Loucy (cell line): Measurements from ENCODE around the gene GRM7.

ENCODE experiments used
- H2AFZ ChIP-seq: fragments of 200-600 bp; sonication (generic); 2 replicates; pipeline ENCODE4 v1.6.0; 2016; ENCODE audit warnings: antibody characterized with exemption, mild to moderate bottlenecking, low read length, moderate library complexity
- H3F3A ChIP-seq: fragments of 200-600 bp; 2 replicates; pipeline ENCODE4 v1.6.0; 2016; ENCODE audit warnings: antibody characterized with exemption, low read depth, mild to moderate bottlenecking
- H3K27me3 ChIP-seq: fragments of 200-600 bp; sonication (generic); 2 replicates; pipeline ENCODE4 v1.6.1; 2014; ENCODE audit warnings: low read length, mild to moderate bottlenecking; ENCODE audit not compliant: insufficient read depth, poor library complexity, severe bottlenecking
- H3K36me3 ChIP-seq: fragments of 200-600 bp; sonication (generic); 2 replicates; pipeline ENCODE4 v1.6.1; 2016; ENCODE audit warnings: low read length; ENCODE audit not compliant: insufficient read depth
- H3K4me1 ChIP-seq: fragments of 200-600 bp; sonication (generic); 2 replicates; pipeline ENCODE4 v1.5.1; 2014; ENCODE audit warnings: low read length, mild to moderate bottlenecking; ENCODE audit not compliant: insufficient read depth, poor library complexity, severe bottlenecking
- H3K4me2 ChIP-seq: fragments of 200-600 bp; sonication (generic); 2 replicates; pipeline ENCODE4 v1.6.0; 2014; ENCODE audit warnings: antibody characterized with exemption, low read length, low read depth, mild to moderate bottlenecking; ENCODE audit not compliant: poor library complexity, severe bottlenecking
- H3K4me3 ChIP-seq: fragments of 200-600 bp; sonication (generic); 2 replicates; pipeline ENCODE4 v1.5.1; 2014; ENCODE audit warnings: low read length, mild to moderate bottlenecking, mixed read lengths; ENCODE audit not compliant: poor library complexity, severe bottlenecking
- H3K79me2 ChIP-seq: fragments of 200-600 bp; sonication (generic); 2 replicates; pipeline ENCODE4 v1.6.1; 2014; ENCODE audit warnings: low read length; ENCODE audit not compliant: insufficient read depth
- H3K9ac ChIP-seq: fragments of 200-600 bp; sonication (generic); 2 replicates; pipeline ENCODE4 v1.6.0; 2014; ENCODE audit warnings: mild to moderate bottlenecking, low read depth, low read length, moderate library complexity; ENCODE audit not compliant: poor library complexity, severe bottlenecking
- H3K9me2 ChIP-seq: fragments of 200-600 bp; sonication (generic); replicated peaks from 2 replicates; pipeline ENCODE4 v1.6.1; 2016; ENCODE audit warnings: low read depth, low read length, mixed read lengths
- H3K9me3 ChIP-seq: fragments of 200-600 bp; sonication (generic); 2 replicates; pipeline ENCODE4 v1.6.1; 2014; ENCODE audit warnings: mild to moderate bottlenecking, antibody characterized with exemption, low read length, low read depth; ENCODE audit not compliant: insufficient read depth
- H4K20me1 ChIP-seq: fragments of 200-600 bp; sonication (generic); 2 replicates; pipeline ENCODE4 v1.6.0; 2014; ENCODE audit warnings: antibody characterized with exemption, low read length, mild to moderate bottlenecking; ENCODE audit not compliant: insufficient read depth, poor library complexity, severe bottlenecking
- EZH2phosphoT487 ChIP-seq: fragments of 200-600 bp; IDR thresholded peaks from 2 replicates; pipeline ENCODE4 v1.6.1; 2018; ENCODE audit warnings: antibody characterized with exemption, mild to moderate bottlenecking, moderate library complexity, borderline replicate concordance
- TF ChIP-seq, protein P1 (sequence below): fragments of 200-600 bp; sonication (generic); conservative IDR thresholded peaks from 2 replicates; pipeline ENCODE4 v1.5.1; 2014; ENCODE audit warnings: mild to moderate bottlenecking, antibody characterized with exemption, low read length

The GRM7 gene

DNA sequence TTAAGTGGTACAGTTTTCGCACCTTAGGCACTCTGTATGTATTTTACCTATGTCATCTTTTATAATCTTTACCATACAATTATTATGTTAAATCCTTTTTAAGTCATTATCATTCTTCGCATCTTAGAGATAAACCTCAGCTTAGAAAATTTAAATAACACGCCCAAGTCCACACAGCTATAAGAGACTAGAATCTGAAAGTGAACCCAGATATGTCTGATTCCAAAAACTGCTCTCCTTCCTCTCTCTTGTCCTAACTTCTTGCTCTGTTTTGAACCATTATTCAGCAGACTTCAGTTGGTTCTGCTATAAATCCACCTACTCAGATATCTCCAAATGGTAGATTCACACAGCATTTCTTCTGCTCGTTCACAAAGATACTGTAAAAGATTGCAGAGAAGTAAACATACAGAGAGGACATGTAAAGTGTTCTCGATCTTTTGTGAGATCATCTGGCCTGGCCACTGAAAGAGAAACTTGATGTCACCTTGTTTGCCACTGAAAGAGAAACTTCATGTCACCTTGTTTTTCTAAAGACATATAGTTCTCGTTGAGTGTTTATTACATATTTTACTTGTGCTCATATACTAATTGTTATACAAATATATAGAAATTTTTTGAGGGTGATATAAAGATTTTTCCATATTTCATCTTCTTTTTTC, 533.2 kb downstream of the GRM7 start:
- no peaks in the 10 kb centered on the region for H4K20me1 ChIP-seq
- no peak overlapping the region for H3K4me3 ChIP-seq
- no peak overlapping the region for H3K9ac ChIP-seq
- no peaks in the 10 kb centered on the region for H3K9me3 ChIP-seq
- no peaks in the 10 kb centered on the region for H3K79me2 ChIP-seq
- H3K4me2 ChIP-seq = no peak overlapping the region
- H2AFZ ChIP-seq = no peak overlapping the region
- H3K36me3 ChIP-seq = no peaks in the 10 kb centered on the region
- H3K27me3 ChIP-seq = no peaks in the 10 kb centered on the region
- no peaks in the 10 kb centered on the region for H3K4me1 ChIP-seq
- no peaks in the 10 kb centered on the region for H3K9me2 ChIP-seq
- H3F3A ChIP-seq = no peaks in the 10 kb centered on the region
- TF ChIP-seq, protein P1, sequence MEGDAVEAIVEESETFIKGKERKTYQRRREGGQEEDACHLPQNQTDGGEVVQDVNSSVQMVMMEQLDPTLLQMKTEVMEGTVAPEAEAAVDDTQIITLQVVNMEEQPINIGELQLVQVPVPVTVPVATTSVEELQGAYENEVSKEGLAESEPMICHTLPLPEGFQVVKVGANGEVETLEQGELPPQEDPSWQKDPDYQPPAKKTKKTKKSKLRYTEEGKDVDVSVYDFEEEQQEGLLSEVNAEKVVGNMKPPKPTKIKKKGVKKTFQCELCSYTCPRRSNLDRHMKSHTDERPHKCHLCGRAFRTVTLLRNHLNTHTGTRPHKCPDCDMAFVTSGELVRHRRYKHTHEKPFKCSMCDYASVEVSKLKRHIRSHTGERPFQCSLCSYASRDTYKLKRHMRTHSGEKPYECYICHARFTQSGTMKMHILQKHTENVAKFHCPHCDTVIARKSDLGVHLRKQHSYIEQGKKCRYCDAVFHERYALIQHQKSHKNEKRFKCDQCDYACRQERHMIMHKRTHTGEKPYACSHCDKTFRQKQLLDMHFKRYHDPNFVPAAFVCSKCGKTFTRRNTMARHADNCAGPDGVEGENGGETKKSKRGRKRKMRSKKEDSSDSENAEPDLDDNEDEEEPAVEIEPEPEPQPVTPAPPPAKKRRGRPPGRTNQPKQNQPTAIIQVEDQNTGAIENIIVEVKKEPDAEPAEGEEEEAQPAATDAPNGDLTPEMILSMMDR = no peak
- TF ChIP-seq EZH2phosphoT487 = no peak

DNA sequence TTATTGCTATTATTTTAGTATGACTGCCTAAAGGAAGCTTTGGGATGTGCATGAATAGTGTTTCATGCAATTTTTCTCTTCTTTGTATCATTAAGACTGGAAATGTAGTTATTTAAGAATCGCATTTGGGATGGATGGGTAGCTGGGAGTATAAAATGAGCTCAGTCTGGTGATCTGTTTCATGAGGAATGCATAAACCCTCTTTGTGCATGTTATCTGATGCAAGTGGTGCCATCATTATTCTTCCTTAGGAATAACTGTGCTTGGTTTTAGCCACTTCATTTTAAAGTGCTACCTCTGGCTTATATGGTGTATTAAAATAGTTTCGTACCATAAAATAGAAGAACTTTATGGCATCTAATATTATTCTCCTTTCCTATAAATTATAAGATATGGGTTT, 535.6 kb downstream of the GRM7 start:
- Histone ChIP-seq H3K4me2 (no peak overlapping the region), H2AFZ (no peak overlapping the region), H3K79me2 (no peaks in the 10 kb centered on the region), H3K9me3 (no peaks in the 10 kb centered on the region), H3K4me1 (no peaks in the 10 kb centered on the region), H3K4me3 (no peak overlapping the region), H4K20me1 (no peaks in the 10 kb centered on the region), H3F3A (no peaks in the 10 kb centered on the region), H3K36me3 (no peaks in the 10 kb centered on the region), H3K9me2 (no peaks in the 10 kb centered on the region), H3K9ac (no peak overlapping the region), H3K27me3 (no peaks in the 10 kb centered on the region)
- TF ChIP-seq, protein P1 = no peak
- TF ChIP-seq EZH2phosphoT487 = no peak

DNA sequence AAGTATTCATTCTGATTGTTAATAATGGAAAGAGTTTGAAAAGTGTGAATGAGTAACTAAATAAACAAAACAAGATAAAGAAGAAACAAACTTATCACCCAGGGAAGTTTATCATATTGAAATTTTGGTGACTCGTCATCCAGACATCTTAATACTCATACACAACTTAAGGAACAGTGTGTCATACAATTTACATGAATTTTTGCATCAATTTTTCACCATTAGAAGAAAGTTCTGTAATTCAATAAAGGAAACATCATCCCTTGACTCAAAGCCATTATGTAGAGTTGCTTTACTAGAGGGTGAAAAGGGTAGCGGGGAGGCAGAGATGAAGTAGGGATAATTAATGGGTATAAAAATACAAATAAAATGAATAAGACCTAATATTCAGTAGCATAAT, 536.2 kb downstream of the GRM7 start:
- no peaks in the 10 kb centered on the region for H3K4me1 ChIP-seq
- H3K36me3 ChIP-seq = no peaks in the 10 kb centered on the region
- H3F3A ChIP-seq = no peaks in the 10 kb centered on the region
- no peak overlapping the region for H2AFZ ChIP-seq
- no peaks in the 10 kb centered on the region for H3K9me2 ChIP-seq
- no peak overlapping the region for H3K4me3 ChIP-seq
- H3K27me3 ChIP-seq = no peaks in the 10 kb centered on the region
- H4K20me1 ChIP-seq = no peaks in the 10 kb centered on the region
- no peak overlapping the region for H3K4me2 ChIP-seq
- TF ChIP-seq, protein P1 = no peak
- no peak for TF ChIP-seq EZH2phosphoT487
- no peaks in the 10 kb centered on the region for H3K79me2 ChIP-seq
- H3K9me3 ChIP-seq = no peaks in the 10 kb centered on the region
- H3K9ac ChIP-seq = no peak overlapping the region
